ENCODE measurements around the gene PLAC9.

- TF ChIP-seq GABPA (IDR thresholded peaks at IDR 0.05; ENCODE audit: low read depth) (no peak), POLR2AphosphoS5 (IDR thresholded peaks at IDR 0.05; ENCODE audit: low read depth) (no peak)
- TF ChIP-seq, protein P1, sequence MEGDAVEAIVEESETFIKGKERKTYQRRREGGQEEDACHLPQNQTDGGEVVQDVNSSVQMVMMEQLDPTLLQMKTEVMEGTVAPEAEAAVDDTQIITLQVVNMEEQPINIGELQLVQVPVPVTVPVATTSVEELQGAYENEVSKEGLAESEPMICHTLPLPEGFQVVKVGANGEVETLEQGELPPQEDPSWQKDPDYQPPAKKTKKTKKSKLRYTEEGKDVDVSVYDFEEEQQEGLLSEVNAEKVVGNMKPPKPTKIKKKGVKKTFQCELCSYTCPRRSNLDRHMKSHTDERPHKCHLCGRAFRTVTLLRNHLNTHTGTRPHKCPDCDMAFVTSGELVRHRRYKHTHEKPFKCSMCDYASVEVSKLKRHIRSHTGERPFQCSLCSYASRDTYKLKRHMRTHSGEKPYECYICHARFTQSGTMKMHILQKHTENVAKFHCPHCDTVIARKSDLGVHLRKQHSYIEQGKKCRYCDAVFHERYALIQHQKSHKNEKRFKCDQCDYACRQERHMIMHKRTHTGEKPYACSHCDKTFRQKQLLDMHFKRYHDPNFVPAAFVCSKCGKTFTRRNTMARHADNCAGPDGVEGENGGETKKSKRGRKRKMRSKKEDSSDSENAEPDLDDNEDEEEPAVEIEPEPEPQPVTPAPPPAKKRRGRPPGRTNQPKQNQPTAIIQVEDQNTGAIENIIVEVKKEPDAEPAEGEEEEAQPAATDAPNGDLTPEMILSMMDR (IDR thresholded peaks at IDR 0.05; ENCODE audit: insufficient read depth, low read length), result no peak
- TF ChIP-seq, protein P2, sequence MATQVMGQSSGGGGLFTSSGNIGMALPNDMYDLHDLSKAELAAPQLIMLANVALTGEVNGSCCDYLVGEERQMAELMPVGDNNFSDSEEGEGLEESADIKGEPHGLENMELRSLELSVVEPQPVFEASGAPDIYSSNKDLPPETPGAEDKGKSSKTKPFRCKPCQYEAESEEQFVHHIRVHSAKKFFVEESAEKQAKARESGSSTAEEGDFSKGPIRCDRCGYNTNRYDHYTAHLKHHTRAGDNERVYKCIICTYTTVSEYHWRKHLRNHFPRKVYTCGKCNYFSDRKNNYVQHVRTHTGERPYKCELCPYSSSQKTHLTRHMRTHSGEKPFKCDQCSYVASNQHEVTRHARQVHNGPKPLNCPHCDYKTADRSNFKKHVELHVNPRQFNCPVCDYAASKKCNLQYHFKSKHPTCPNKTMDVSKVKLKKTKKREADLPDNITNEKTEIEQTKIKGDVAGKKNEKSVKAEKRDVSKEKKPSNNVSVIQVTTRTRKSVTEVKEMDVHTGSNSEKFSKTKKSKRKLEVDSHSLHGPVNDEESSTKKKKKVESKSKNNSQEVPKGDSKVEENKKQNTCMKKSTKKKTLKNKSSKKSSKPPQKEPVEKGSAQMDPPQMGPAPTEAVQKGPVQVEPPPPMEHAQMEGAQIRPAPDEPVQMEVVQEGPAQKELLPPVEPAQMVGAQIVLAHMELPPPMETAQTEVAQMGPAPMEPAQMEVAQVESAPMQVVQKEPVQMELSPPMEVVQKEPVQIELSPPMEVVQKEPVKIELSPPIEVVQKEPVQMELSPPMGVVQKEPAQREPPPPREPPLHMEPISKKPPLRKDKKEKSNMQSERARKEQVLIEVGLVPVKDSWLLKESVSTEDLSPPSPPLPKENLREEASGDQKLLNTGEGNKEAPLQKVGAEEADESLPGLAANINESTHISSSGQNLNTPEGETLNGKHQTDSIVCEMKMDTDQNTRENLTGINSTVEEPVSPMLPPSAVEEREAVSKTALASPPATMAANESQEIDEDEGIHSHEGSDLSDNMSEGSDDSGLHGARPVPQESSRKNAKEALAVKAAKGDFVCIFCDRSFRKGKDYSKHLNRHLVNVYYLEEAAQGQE (IDR thresholded peaks at IDR 0.05; ENCODE audit: insufficient replicate concordance, low read depth), result no peak
Observed at GRCh38 chr10:80167471-80168161, 35.1 kb downstream of the PLAC9 start.
